Measurements from ENCODE around the gene NHLRC1. TPM values are rescaled to one million over a fixed set of nuclear protein-coding genes. Genes with fewer than 3 reads are reported as not detected.

The NHLRC1 gene
- total and polyA plus RNA-seq, 2 of the 13 experiments (the other 11 are each of a cell fraction or from before 2014, with no cell fraction given), result 0.04 to 0.11 TPM

DNA sequence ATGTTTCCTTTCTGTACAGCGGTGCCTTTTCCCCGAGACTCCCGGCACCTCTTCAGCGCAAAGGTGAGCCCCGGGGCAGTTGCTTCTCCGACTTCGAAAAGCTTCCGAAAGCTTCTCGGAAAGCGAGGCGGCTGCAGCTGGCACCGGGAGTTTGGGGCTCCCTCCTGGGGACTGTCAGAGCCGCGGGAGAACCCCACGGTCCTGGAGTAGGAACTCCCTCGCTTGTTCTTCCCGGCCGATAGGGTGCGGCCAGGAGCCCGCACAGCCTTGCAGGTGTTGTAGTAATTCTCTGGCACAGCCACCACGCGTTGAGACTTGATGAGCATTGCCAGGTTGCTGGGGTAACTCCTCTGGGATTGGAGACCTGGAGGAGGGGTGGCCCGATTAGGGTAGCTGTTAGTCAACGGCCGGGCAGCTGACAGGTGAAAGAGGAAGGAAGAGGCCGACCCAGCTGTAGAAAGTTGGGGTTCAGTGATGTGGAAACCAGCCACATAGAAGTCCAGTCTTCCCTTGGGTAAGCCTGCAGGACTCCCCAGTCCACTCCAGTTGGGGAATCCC lies 33.5 kb upstream of the NHLRC1 start (continued):
- TF ChIP-seq, protein P1, sequence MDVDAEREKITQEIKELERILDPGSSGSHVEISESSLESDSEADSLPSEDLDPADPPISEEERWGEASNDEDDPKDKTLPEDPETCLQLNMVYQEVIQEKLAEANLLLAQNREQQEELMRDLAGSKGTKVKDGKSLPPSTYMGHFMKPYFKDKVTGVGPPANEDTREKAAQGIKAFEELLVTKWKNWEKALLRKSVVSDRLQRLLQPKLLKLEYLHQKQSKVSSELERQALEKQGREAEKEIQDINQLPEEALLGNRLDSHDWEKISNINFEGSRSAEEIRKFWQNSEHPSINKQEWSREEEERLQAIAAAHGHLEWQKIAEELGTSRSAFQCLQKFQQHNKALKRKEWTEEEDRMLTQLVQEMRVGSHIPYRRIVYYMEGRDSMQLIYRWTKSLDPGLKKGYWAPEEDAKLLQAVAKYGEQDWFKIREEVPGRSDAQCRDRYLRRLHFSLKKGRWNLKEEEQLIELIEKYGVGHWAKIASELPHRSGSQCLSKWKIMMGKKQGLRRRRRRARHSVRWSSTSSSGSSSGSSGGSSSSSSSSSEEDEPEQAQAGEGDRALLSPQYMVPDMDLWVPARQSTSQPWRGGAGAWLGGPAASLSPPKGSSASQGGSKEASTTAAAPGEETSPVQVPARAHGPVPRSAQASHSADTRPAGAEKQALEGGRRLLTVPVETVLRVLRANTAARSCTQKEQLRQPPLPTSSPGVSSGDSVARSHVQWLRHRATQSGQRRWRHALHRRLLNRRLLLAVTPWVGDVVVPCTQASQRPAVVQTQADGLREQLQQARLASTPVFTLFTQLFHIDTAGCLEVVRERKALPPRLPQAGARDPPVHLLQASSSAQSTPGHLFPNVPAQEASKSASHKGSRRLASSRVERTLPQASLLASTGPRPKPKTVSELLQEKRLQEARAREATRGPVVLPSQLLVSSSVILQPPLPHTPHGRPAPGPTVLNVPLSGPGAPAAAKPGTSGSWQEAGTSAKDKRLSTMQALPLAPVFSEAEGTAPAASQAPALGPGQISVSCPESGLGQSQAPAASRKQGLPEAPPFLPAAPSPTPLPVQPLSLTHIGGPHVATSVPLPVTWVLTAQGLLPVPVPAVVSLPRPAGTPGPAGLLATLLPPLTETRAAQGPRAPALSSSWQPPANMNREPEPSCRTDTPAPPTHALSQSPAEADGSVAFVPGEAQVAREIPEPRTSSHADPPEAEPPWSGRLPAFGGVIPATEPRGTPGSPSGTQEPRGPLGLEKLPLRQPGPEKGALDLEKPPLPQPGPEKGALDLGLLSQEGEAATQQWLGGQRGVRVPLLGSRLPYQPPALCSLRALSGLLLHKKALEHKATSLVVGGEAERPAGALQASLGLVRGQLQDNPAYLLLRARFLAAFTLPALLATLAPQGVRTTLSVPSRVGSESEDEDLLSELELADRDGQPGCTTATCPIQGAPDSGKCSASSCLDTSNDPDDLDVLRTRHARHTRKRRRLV (CRISPR knock-in tag; IDR thresholded peaks at IDR 0.05), result peak; percentile 66; the same call in 1 of the 2 replicates
- TF ChIP-seq NCOR1 (IDR thresholded peaks at IDR 0.05; ENCODE audit: borderline replicate concordance, low read length) (no peak), ZNF20 (CRISPR knock-in tag; IDR thresholded peaks at IDR 0.05) (peak; percentile 96), ZNF75D (CRISPR knock-in tag; IDR thresholded peaks at IDR 0.05; ENCODE audit: borderline replicate concordance) (no peak), ZNF598 (CRISPR knock-in tag; IDR thresholded peaks at IDR 0.05; ENCODE audit: borderline replicate concordance) (peak; percentile 73; the same call in 1 of the 2 replicates), ZSCAN12 (CRISPR knock-in tag; IDR thresholded peaks at IDR 0.05) (no peak), ZNF577 (CRISPR knock-in tag; IDR thresholded peaks at IDR 0.05; ENCODE audit: borderline replicate concordance, low read depth) (no peak), CENPT (CRISPR knock-in tag; IDR thresholded peaks at IDR 0.05; ENCODE audit: low read depth) (no peak), RFX3 (CRISPR knock-in tag; IDR thresholded peaks at IDR 0.05) (peak; percentile 32; the same call in 1 of the 2 replicates), ELF4 (CRISPR knock-in tag; IDR thresholded peaks at IDR 0.05; ENCODE audit: borderline replicate concordance) (no peak), HNRNPK (IDR thresholded peaks at IDR 0.05; ENCODE audit: low read depth, low read length, poor library complexity, severe bottlenecking) (no peak), ZNF205 (CRISPR knock-in tag; IDR thresholded peaks at IDR 0.05) (no peak), PAX8 (CRISPR knock-in tag; IDR thresholded peaks at IDR 0.05; ENCODE audit: borderline replicate concordance) (no peak), FOXC1 (CRISPR knock-in tag; IDR thresholded peaks at IDR 0.05; ENCODE audit: borderline replicate concordance) (no peak)
- TF ChIP-seq, protein P2, sequence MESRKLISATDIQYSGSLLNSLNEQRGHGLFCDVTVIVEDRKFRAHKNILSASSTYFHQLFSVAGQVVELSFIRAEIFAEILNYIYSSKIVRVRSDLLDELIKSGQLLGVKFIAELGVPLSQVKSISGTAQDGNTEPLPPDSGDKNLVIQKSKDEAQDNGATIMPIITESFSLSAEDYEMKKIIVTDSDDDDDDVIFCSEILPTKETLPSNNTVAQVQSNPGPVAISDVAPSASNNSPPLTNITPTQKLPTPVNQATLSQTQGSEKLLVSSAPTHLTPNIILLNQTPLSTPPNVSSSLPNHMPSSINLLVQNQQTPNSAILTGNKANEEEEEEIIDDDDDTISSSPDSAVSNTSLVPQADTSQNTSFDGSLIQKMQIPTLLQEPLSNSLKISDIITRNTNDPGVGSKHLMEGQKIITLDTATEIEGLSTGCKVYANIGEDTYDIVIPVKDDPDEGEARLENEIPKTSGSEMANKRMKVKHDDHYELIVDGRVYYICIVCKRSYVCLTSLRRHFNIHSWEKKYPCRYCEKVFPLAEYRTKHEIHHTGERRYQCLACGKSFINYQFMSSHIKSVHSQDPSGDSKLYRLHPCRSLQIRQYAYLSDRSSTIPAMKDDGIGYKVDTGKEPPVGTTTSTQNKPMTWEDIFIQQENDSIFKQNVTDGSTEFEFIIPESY (CRISPR knock-in tag; IDR thresholded peaks at IDR 0.05), result no peak
- TF ChIP-seq, protein P3, sequence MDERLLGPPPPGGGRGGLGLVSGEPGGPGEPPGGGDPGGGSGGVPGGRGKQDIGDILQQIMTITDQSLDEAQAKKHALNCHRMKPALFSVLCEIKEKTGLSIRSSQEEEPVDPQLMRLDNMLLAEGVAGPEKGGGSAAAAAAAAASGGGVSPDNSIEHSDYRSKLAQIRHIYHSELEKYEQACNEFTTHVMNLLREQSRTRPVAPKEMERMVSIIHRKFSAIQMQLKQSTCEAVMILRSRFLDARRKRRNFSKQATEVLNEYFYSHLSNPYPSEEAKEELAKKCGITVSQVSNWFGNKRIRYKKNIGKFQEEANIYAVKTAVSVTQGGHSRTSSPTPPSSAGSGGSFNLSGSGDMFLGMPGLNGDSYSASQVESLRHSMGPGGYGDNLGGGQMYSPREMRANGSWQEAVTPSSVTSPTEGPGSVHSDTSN (CRISPR knock-in tag; IDR thresholded peaks at IDR 0.05), result no peak
- TF ChIP-seq, protein P4, sequence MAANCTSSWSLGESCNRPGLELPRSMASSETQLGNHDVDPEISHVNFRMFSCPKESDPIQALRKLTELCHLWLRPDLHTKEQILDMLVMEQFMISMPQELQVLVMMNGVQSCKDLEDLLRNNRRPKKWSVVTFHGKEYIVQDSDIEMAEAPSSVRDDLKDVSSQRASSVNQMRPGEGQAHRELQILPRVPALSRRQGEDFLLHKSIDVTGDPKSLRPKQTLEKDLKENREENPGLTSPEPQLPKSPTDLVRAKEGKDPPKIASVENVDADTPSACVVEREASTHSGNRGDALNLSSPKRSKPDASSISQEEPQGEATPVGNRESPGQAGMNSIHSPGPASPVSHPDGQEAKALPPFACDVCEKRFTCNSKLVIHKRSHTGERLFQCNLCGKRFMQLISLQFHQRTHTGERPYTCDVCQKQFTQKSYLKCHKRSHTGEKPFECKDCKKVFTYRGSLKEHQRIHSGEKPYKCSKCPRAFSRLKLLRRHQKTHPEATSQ (CRISPR knock-in tag; IDR thresholded peaks at IDR 0.05; ENCODE audit: borderline replicate concordance), result no peak; the same call in 1 of the 2 replicates
- TF ChIP-seq, protein P5, sequence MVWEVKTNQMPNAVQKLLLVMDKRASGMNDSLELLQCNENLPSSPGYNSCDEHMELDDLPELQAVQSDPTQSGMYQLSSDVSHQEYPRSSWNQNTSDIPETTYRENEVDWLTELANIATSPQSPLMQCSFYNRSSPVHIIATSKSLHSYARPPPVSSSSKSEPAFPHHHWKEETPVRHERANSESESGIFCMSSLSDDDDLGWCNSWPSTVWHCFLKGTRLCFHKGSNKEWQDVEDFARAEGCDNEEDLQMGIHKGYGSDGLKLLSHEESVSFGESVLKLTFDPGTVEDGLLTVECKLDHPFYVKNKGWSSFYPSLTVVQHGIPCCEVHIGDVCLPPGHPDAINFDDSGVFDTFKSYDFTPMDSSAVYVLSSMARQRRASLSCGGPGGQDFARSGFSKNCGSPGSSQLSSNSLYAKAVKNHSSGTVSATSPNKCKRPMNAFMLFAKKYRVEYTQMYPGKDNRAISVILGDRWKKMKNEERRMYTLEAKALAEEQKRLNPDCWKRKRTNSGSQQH (CRISPR knock-in tag; IDR thresholded peaks at IDR 0.05; ENCODE audit: low read depth), result no peak
